WERI-Rb-1 (cell line): Measurements from ENCODE around the gene TRDN.
"Not testable (repeated sequence)": the region's sequence is repeated elsewhere in the genome, so short reads cannot be mapped to it uniquely, and the experiment has no call there.

Source experiments
- DNase-seq: peaks from one replicate; pipeline ENCODE4 v3.0.0-alpha.2; 2020
- H3K27ac ChIP-seq: fragments of 250-450 bp; sonication (Bioruptor Pico); 2 replicates; pipeline ENCODE4 v1.5.1; 2020; ENCODE audit warnings: mild to moderate bottlenecking, moderate library complexity
- H3K27me3 ChIP-seq: fragments of 250-450 bp; sonication (Bioruptor Pico); 2 replicates; pipeline ENCODE4 v1.5.1; 2021; ENCODE audit warnings: mild to moderate bottlenecking, low read depth, moderate library complexity; ENCODE audit not compliant: insufficient read depth, severe bottlenecking
- H3K36me3 ChIP-seq: fragments of 250-450 bp; sonication (Bioruptor Pico); 2 replicates; pipeline ENCODE4 v1.5.1; 2020; ENCODE audit warnings: mild to moderate bottlenecking, moderate library complexity
- H3K4me3 ChIP-seq: 2 replicates; pipeline ENCODE4 v1.5.1; 2011; ENCODE audit warnings: low read depth, mild to moderate bottlenecking, control low read depth, low read length
- H3K9me3 ChIP-seq: fragments of 250-450 bp; sonication (Bioruptor Pico); 2 replicates; pipeline ENCODE4 v1.5.1; 2021; ENCODE audit warnings: mild to moderate bottlenecking, moderate library complexity; ENCODE audit not compliant: severe bottlenecking
- TF ChIP-seq, protein P1 (sequence below): IDR thresholded peaks from 2 replicates; pipeline ENCODE4 v1.5.1; 2011; ENCODE audit warnings: low read depth, mild to moderate bottlenecking, control low read depth, inconsistent platforms, low read length

TRDN gene

DNA sequence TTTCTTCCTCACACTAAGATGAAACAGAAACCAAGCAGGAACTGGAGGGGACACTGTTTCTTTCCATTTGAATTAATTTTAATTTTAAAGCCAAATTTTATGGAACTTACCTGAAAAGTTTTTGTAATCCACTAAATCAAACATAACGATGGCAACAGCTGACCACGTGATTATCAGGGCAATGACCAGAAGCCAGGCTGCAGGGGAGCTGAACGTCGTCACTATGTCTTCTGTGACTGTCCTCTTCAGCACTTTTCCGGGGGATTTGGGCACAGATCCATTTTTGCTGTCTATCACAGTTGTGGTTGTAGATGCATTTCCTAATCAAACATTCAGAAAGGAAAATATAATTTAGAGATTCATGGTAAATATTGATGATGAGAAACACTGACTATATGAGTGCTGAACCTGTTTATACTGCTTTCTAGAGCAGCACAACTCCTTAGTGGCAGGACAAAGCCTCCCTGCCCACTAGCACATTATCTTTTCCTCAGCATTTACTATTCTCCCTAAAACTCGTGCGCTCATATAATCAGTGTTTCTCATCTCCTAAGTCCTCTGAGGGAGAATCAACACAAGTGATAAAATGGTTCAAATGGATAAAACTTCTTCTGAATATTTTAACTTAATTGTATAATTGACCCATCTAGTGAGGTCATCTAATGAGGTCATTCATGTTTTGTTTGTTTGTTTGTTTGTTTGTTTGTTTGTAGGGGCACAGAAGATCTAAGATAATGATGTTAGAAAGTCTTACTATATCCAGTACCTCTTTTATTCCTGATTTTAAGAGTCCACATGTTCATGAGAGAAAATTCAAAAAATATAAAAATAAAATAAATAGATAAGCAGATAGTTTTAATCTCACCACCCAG lies 65.7 kb downstream of the TRDN start:
- TF ChIP-seq, protein P1, sequence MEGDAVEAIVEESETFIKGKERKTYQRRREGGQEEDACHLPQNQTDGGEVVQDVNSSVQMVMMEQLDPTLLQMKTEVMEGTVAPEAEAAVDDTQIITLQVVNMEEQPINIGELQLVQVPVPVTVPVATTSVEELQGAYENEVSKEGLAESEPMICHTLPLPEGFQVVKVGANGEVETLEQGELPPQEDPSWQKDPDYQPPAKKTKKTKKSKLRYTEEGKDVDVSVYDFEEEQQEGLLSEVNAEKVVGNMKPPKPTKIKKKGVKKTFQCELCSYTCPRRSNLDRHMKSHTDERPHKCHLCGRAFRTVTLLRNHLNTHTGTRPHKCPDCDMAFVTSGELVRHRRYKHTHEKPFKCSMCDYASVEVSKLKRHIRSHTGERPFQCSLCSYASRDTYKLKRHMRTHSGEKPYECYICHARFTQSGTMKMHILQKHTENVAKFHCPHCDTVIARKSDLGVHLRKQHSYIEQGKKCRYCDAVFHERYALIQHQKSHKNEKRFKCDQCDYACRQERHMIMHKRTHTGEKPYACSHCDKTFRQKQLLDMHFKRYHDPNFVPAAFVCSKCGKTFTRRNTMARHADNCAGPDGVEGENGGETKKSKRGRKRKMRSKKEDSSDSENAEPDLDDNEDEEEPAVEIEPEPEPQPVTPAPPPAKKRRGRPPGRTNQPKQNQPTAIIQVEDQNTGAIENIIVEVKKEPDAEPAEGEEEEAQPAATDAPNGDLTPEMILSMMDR: no peak
- no peak overlapping the region for H3K4me3 ChIP-seq
- no peaks in the 10 kb centered on the region for H3K27me3 ChIP-seq
- no peaks in the 10 kb centered on the region for H3K36me3 ChIP-seq
- H3K27ac ChIP-seq: no peak overlapping the region
- DNase-seq: no peak
- H3K9me3 ChIP-seq: no peaks in the 10 kb centered on the region

DNA sequence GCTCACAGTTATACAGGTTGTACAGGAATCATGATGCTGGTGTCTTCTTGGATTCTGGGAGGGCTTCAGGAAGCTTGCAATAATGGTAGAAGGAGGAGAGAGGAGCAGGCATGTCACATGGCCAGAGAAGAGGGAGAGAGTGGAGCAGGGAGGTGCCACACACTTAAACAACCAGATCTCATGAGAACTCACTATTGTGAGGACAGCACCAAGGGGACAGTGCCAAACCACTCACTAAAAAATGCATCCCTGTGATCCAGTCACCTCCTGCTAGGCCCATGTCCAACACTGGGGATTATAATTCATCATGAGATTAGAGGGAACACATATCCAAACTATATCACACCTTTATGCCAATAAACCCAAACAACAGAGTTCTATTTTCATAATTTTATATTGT lies 67.2 kb downstream of the TRDN start:
- TF ChIP-seq, protein P1: no peak

DNA sequence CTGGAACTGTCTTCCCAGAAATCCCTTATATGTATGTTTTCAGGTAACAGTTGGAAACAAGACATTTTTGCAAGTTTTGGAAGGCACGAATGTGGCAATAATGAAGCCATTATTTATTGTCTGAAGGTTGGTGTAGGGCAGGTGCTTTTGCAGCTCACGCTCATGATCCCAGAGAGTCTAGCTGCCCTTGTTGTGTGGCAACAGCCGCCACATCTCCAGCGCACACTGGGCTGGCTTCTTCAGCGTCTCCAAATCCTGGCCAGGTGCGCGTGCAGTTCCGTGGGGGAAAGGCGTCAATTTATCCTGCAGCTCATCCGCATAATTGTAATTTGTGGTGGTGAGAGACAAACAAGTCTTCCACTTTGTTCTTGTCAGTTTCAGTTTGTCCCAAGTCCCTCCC lies 71.2 kb downstream of the TRDN start:
- no peaks in the 10 kb centered on the region for H3K9me3 ChIP-seq
- H3K4me3 ChIP-seq: no peak overlapping the region
- H3K27me3 ChIP-seq: no peaks in the 10 kb centered on the region
- TF ChIP-seq, protein P1: no peak
- H3K36me3 ChIP-seq: no peaks in the 10 kb centered on the region
- no peak overlapping the region for H3K27ac ChIP-seq
- no peak for DNase-seq

More for the DNA sequence above, 67.2 kb downstream of the TRDN start:
- Histone ChIP-seq H3K4me3 (no peak overlapping the region), H3K27ac (no peak overlapping the region), H3K9me3 (no peaks in the 10 kb centered on the region), H3K36me3 (no peaks in the 10 kb centered on the region), H3K27me3 (no peaks in the 10 kb centered on the region)
- no peak for DNase-seq

DNA sequence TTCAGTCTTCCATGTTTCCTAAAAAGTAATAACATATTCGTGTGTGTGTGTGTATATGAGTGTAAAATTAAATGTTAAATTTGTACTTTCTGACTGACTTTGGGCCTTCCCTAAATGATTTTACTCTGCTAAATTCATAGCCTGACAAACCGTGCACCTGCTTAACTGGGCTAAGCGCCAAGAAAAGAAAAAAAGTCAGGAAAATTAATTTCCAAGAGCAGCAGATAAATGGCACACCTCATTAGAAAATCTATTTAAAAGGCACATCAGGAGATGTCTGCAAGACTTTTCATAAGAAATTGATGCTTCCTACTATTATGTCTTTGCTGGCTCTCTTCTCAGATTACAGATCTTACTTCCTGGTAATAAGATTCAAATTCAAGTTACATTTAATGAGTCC lies 72.4 kb downstream of the TRDN start:
- Histone ChIP-seq H3K27ac (no peak overlapping the region), H3K9me3 (no peaks in the 10 kb centered on the region), H3K27me3 (no peaks in the 10 kb centered on the region), H3K36me3 (no peaks in the 10 kb centered on the region), H3K4me3 (no peak overlapping the region)
- DNase-seq: no peak
- TF ChIP-seq, protein P1: no peak

DNA sequence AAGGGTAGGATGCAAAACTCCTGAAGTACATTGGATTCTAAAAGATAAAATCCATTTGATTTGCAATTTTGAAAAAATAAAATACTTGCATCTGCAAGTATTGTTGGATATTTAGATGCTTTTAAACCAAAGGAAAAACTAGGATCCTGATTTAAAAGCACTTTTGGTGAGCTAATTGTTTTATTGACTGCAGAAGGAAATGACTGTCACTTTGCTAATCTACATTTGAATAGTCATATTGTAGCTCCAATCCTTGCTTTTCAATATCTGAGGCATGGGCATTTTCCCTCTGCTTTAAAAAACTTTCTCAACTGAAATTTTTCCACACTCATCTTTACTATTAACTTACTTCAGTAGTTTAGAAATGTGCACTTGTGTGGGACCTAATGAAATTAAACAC lies 74.1 kb downstream of the TRDN start:
- no peak overlapping the region for H3K4me3 ChIP-seq
- H3K27ac ChIP-seq: no peak overlapping the region
- no peaks in the 10 kb centered on the region for H3K36me3 ChIP-seq
- H3K27me3 ChIP-seq: no peaks in the 10 kb centered on the region
- TF ChIP-seq, protein P1: no peak
- H3K9me3 ChIP-seq: no peaks in the 10 kb centered on the region
- no peak for DNase-seq

DNA sequence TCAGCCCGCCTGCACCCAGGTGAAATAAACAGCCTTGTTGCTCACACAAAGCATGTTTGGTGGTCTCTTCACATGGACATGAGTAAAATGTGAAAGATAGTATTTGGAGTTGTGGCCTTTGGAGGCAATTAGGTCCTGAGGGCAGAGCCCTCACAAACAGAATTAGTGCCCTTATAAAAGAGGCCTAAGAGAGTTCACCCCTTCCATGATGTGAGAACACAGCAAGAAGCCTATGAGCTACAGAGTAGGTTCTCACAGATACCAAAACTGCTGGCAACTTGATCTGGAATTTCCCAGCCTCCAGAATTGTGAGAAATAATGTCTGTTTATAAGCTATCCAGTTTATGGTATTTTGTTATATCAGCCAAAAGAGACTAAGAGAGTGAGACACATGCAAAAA lies 74.5 kb downstream of the TRDN start:
- no peak for DNase-seq
- H3K27ac ChIP-seq: no peak overlapping the region
- no peak overlapping the region for H3K4me3 ChIP-seq
- no peaks in the 10 kb centered on the region for H3K27me3 ChIP-seq
- no peaks in the 10 kb centered on the region for H3K9me3 ChIP-seq
- TF ChIP-seq, protein P1: no peak
- H3K36me3 ChIP-seq: no peaks in the 10 kb centered on the region

DNA sequence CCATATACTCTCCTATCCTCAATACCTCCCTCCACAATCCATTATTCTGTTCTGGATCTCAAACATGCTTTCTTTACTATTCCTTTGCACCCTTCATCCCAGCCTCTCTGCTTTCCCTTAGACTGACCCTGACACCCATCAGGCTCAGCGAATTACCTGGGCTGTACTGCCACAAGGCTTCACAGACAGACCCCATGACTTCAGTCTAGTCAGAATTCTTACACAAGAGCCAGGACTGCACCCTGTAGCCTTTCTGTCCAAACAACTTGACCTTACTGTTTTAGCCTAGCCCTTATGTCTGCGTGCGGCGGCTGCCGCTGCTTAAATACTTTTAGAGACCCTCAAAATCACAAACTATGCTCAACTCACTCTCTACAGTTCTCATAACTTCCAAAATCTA lies 76.9 kb downstream of the TRDN start:
- not testable (repeated sequence) for H3K27me3 ChIP-seq, H3K27ac ChIP-seq, DNase-seq, H3K9me3 ChIP-seq, H3K36me3 ChIP-seq, H3K4me3 ChIP-seq

- H3K27ac ChIP-seq, H3K27me3 ChIP-seq, H3K4me3 ChIP-seq, H3K36me3 ChIP-seq, H3K9me3 ChIP-seq, DNase-seq: not testable (repeated sequence)
Observed at GRCh38 chr6:123557474-123557873, 79.3 kb downstream of the TRDN start.
